ENCODE measurements around the gene PPM1G. TPM values are rescaled to one million over a fixed set of nuclear protein-coding genes. Genes with fewer than 3 reads are reported as not detected.

The PPM1G gene
- total RNA-seq, 2 donors from 2014 or later: 50.9 to 73.4 TPM

GRCh38 chr2:27421660-27422250, 12.4 kb upstream of the PPM1G start:
- DNase-seq (no peak), ATAC-seq (no peak)
- intact Hi-C loops (cut with DNase I, micrococcal nuclease): no loop called here

- intact Hi-C loops (cut with DNase I, micrococcal nuclease): no loop called here
- DNase-seq (no peak), ATAC-seq (no peak)
Observed at GRCh38 chr2:27420996-27421395, 11.6 kb upstream of the PPM1G start.

GRCh38 chr2:27416151-27416550, 6.8 kb upstream of the PPM1G start:
- intact Hi-C loops (cut with DNase I, micrococcal nuclease): no loop called here
- ATAC-seq (no peak), DNase-seq (no peak)

- DNase-seq (no peak), ATAC-seq (no peak)
- intact Hi-C loops (cut with DNase I, micrococcal nuclease): no loop called here
Observed at GRCh38 chr2:27412419-27413152, 3.2 kb upstream of the PPM1G start.

- ATAC-seq: peak; percentile 52
- intact Hi-C loops (cut with DNase I, micrococcal nuclease): no loop called here
- DNase-seq: peak in 1 of 2 donors; percentile 42
Observed at GRCh38 chr2:27408601-27409320, 630 bp downstream of the PPM1G start.

- intact Hi-C loops (cut with DNase I, micrococcal nuclease): no loop called here
- peak in 1 of 2 donors; percentile 24 for DNase-seq
- ATAC-seq: no peak
Observed at GRCh38 chr2:27407798-27408491, 1.4 kb downstream of the PPM1G start.

GRCh38 chr2:27400348-27401135, 8.8 kb downstream of the PPM1G start:
- DNase-seq: no peak
- intact Hi-C loops (cut with DNase I, micrococcal nuclease): no loop called here

GRCh38 chr2:27398962-27399361, 10.4 kb downstream of the PPM1G start:
- intact Hi-C loops (cut with DNase I, micrococcal nuclease): no loop called here
- ATAC-seq (no peak), DNase-seq (no peak)

More at GRCh38 chr2:27400348-27401135, 8.8 kb downstream of the PPM1G start:
- ATAC-seq: no peak

GRCh38 chr2:27393225-27393624, 16.2 kb downstream of the PPM1G start:
- ATAC-seq (no peak), DNase-seq (no peak)
- intact Hi-C loops (cut with DNase I, micrococcal nuclease): no loop called here

GRCh38 chr2:27390822-27391679, 18.3 kb downstream of the PPM1G start:
- ATAC-seq (no peak), DNase-seq (no peak)
- intact Hi-C loops (cut with DNase I, micrococcal nuclease): no loop called here

- DNase-seq (no peak), ATAC-seq (no peak)
- intact Hi-C loops (cut with DNase I, micrococcal nuclease): no loop called here
Observed at GRCh38 chr2:27381577-27382181, 27.7 kb downstream of the PPM1G start.

- DNase-seq (peak; percentile 97 to 98), ATAC-seq (peak; percentile 81)
- intact Hi-C loops (cut with DNase I, micrococcal nuclease): no loop called here
Observed at GRCh38 chr2:27380626-27381545, 28.5 kb downstream of the PPM1G start, which contains the start of gene ZNF513. TSS of gene ZNF513 (minus strand) at chr2:27380734. CDS start at chr2:27380526, 208 bp downstream.

GRCh38 chr2:27379836-27380625, 29.4 kb downstream of the PPM1G start:
- DNase-seq (peak; percentile 78 to 82), ATAC-seq (peak; percentile 54)
- intact Hi-C loops (cut with DNase I, micrococcal nuclease): no loop called here

- intact Hi-C loops (cut with DNase I, micrococcal nuclease): no loop called here
- ATAC-seq: no peak
Observed at GRCh38 chr2:27379383-27379835, 30.0 kb downstream of the PPM1G start.

GRCh38 chr2:27378809-27379290, 30.5 kb downstream of the PPM1G start:
- ATAC-seq (no peak), DNase-seq (no peak)
- intact Hi-C loops (cut with DNase I, micrococcal nuclease): no loop called here

More at GRCh38 chr2:27379383-27379835, 30.0 kb downstream of the PPM1G start:
- no peak for DNase-seq
